NB4 (cell line): ENCODE results near the gene EFCAB10.

Source experiments
- DNase-seq: peaks from one replicate; pipeline ENCODE4 v3.0.0; 2010; ENCODE audit warnings: low read depth
- H3K4me3 ChIP-seq: one replicate; pipeline ENCODE4 v1.5.1; 2011; ENCODE audit warnings: mild to moderate bottlenecking, low read depth, low read length, moderate library complexity
- CTCF ChIP-seq: IDR thresholded peaks from one replicate; pipeline ENCODE4 v1.5.1; 2012; ENCODE audit warnings: low read depth, low read length
- MAX ChIP-seq: IDR thresholded peaks from 2 replicates; pipeline ENCODE4 v1.6.1; 2011; ENCODE audit warnings: low read depth, low read length
- MYC ChIP-seq: IDR thresholded peaks from 2 replicates; pipeline ENCODE4 v1.6.1; 2011; ENCODE audit warnings: low read depth, low read length
- POLR2A ChIP-seq: IDR thresholded peaks from 2 replicates; pipeline ENCODE4 v1.6.1; 2011; ENCODE audit warnings: mild to moderate bottlenecking; ENCODE audit not compliant: insufficient read length; ENCODE audit errors: extremely low read depth

EFCAB10 gene

DNA sequence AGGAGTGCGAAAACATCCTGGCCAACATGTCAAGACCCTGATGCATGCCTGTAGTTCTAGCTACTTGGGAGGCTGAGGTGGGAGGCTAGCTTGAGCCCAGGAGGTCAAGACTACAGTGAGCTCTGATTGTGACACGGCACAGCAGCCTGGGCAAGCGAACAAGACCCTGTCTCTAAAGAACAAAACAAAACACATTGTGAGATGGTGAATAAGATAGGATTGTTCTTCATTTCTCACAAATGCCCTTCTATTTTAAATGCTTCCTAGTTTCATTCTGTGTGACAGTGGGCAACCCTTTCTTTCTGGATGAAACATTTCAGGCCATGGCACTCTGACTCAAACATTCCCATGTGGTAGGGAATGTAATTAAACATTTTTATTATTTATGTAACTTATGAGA, 13.5 kb downstream of the EFCAB10 start:
- no peak for DNase-seq
- no peak overlapping the region for H3K4me3 ChIP-seq
- TF ChIP-seq CTCF: no peak
- TF ChIP-seq POLR2A: no peak
- no peak for TF ChIP-seq MYC
- TF ChIP-seq MAX: no peak

- no peak for DNase-seq
- no peak for TF ChIP-seq CTCF
- TF ChIP-seq MYC: no peak
- no peak for TF ChIP-seq POLR2A
- no peak for TF ChIP-seq MAX
These were observed 14.3 kb downstream of the EFCAB10 start for GRCh38 chr7:105567024-105567423.

DNA sequence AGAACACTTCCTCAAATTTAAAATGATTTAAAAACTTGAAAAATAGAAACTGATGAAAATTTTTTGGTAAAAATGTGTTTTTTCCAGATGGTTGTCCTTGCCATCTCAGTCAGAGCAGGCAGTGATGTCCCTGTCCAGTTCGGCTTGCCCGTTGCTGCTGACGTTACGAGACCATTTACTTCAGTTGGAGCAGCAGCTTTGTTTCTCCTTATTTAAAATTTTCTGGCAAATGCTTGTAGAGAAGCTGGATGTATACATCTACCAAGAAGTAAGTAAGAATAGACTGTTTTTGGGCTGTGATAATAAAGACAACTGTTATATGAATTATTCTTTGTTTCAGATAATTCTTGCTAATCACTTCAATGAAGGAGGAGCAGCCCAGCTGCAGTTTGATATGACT, 16.1 kb downstream of the EFCAB10 start:
- DNase-seq: no peak
- TF ChIP-seq MYC: no peak
- no peak for TF ChIP-seq POLR2A
- TF ChIP-seq MAX: no peak
- no peak for TF ChIP-seq CTCF
- no peak overlapping the region for H3K4me3 ChIP-seq

More at GRCh38 chr7:105567024-105567423, 14.3 kb downstream of the EFCAB10 start:
- H3K4me3 ChIP-seq: no peak overlapping the region

GRCh38 chr7:105559926-105560325, 21.4 kb downstream of the EFCAB10 start:
- no peak overlapping the region for H3K4me3 ChIP-seq
- no peak for DNase-seq
- TF ChIP-seq MAX (no peak), MYC (no peak)

DNA sequence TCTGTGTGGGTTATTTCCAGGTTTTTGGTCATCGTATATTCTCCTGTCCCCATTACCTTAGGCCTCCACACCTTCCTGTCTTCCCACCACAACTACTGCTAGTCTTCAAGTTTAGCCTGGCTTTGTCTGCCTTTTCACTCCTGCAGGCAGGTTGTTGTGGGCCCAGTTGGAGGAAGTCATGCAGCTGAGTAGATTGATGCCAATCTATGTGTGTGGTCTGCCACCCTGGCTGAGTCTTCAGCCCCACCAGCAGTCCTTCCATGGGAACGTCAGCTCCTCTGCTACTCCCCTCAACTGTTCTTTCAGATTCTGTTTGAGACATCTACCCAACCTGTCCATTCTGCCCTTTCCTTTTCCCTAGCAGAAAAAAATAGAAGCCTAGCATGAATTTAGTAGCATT, 43.0 kb downstream of the EFCAB10 start:
- no peak for TF ChIP-seq MYC
- TF ChIP-seq MAX: no peak
- no peak for TF ChIP-seq POLR2A
- TF ChIP-seq CTCF: no peak
- H3K4me3 ChIP-seq: no peak overlapping the region
- no peak for DNase-seq

- peak overlapping the region; percentile 86 for H3K4me3 ChIP-seq
- no peak for DNase-seq
- TF ChIP-seq MAX (no peak), CTCF (no peak), MYC (no peak), POLR2A (no peak)
These were observed 48.4 kb downstream of the EFCAB10 start for GRCh38 chr7:105532709-105533460.
